GM12878 (cell line): ENCODE results near the gene GLIPR2. TPM values are rescaled to one million over a fixed set of nuclear protein-coding genes. Genes with fewer than 3 reads are reported as not detected.

Source experiments
- ATAC-seq: fragments of 200-7000 bp; cut with Tn5 transposase; 3 replicates; pipeline ENCODE4 v1.9.1; 2020; ENCODE audit warnings: mild to moderate bottlenecking, moderate library complexity
- BruUV-seq: library from RNA; stranded (reverse); fragments of 400-500 nt; replicated peaks from 2 replicates; lab custom pipeline; 2021; lab: Mats Ljungman, UMichigan
- CTCF ChIA-PET: fragments of 300-600 bp; sonication (Branson Sonifier 250); formaldehyde crosslinking; extraction: SDS; loops from one replicate; lab custom pipeline; 2021; ENCODE audit warnings: inconsistent platforms; lab: Yijun Ruan, JAX
- POLR2A ChIA-PET: fragments of 350-600 bp; formaldehyde crosslinking; extraction: SDS; loops from one replicate; lab custom pipeline; 2021; ENCODE audit warnings: inconsistent platforms; lab: Charles Lee
- RAD21 ChIA-PET: fragments of 300-600 bp; sonication (Branson Sonifier 250); formaldehyde crosslinking; loops from one replicate; lab custom pipeline; 2023; ENCODE audit warnings: antibody characterized with exemption; ENCODE audit not compliant: unreplicated experiment; lab: Charles Lee
- SMC1A ChIA-PET: fragments of 300-600 bp; sonication (Branson Sonifier 250); formaldehyde crosslinking; loops from one replicate; lab custom pipeline; 2023; ENCODE audit not compliant: unreplicated experiment, uncharacterized antibody; lab: Charles Lee
- DNase-seq: peaks from one replicate; pipeline ENCODE4 v3.0.0-alpha.2; 2011; ENCODE audit warnings: low read depth, low spot score
- FAIRE-seq: peaks from 3 replicates; lab custom pipeline; 2011; peaks lifted over from hg19 to GRCh38; lab: Jason Lieb, UNC
- H2AFZ ChIP-seq: 2 replicates; pipeline ENCODE4 v1.6.0; 2011; ENCODE audit warnings: low read depth, low read length, control low read depth; ENCODE audit not compliant: control insufficient read depth
- H3K27ac ChIP-seq: 2 replicates; pipeline ENCODE4 v1.5.1; 2011; ENCODE audit warnings: control low read depth; ENCODE audit not compliant: control insufficient read depth, insufficient read depth
- H3K27me3 ChIP-seq, 2 experiments: replicated peaks in 1 of 2; 2 replicates each; pipeline versions ENCODE4 v1.6.0 to v1.6.1; 2011; ENCODE audit warnings: low read length in 1 of 2; ENCODE audit not compliant: control insufficient read depth in 2 of 2, insufficient read depth in 2 of 2
- H3K36me3 ChIP-seq, 2 experiments: 2 replicates each; pipeline ENCODE4 v1.5.1; 2011; ENCODE audit warnings: low read length in 1 of 2; ENCODE audit not compliant: control insufficient read depth in 2 of 2, insufficient read depth in 2 of 2
- H3K4me1 ChIP-seq: 2 replicates; pipeline ENCODE4 v1.6.1; 2011; ENCODE audit warnings: mild to moderate bottlenecking, low read length, moderate library complexity, mixed read lengths; ENCODE audit not compliant: control insufficient read depth, insufficient read depth
- H3K4me2 ChIP-seq: 2 replicates; pipeline ENCODE4 v1.6.0; 2011; ENCODE audit warnings: control low read depth; ENCODE audit not compliant: control insufficient read depth, insufficient read depth
- H3K4me3 ChIP-seq: fragments of 200-600 bp; sonication (generic); 2 replicates; pipeline ENCODE4 v1.5.1; 2016
- H3K79me2 ChIP-seq: 2 replicates; pipeline ENCODE4 v1.6.0; 2011; ENCODE audit warnings: low read length; ENCODE audit not compliant: control insufficient read depth, insufficient read depth
- H3K9ac ChIP-seq: 2 replicates; pipeline ENCODE4 v1.8.0; 2011; ENCODE audit warnings: low read length, control low read depth, mixed read lengths; ENCODE audit not compliant: control insufficient read depth, insufficient read depth
- H3K9me3 ChIP-seq: replicated peaks from 3 replicates; pipeline ENCODE4 v1.5.1; 2011; ENCODE audit warnings: mild to moderate bottlenecking, low read length; ENCODE audit not compliant: control insufficient read depth, insufficient read depth
- H4K20me1 ChIP-seq: 2 replicates; pipeline ENCODE4 v1.6.0; 2011; ENCODE audit not compliant: control insufficient read depth, insufficient read depth
- BMI1 ChIP-seq: fragments of 450-650 bp; IDR thresholded peaks from 2 replicates; pipeline ENCODE4 v1.6.1; 2016; ENCODE audit warnings: mild to moderate bottlenecking, moderate library complexity, borderline replicate concordance
- CHD1 ChIP-seq: IDR thresholded peaks from 2 replicates; pipeline ENCODE4 v1.6.1; 2012; ENCODE audit warnings: low read depth, low read length, improper control_type of control experiment
- DPF2 ChIP-seq: fragments of 450-650 bp; IDR thresholded peaks from 2 replicates; pipeline ENCODE4 v1.6.1; 2017; ENCODE audit warnings: mild to moderate bottlenecking
- ETV6 ChIP-seq, 2 experiments: fragments of 450-650 bp in 1 of 2; IDR thresholded peaks in 1 of 2; conservative IDR thresholded peaks in 1 of 2; 2 replicates each; pipeline ENCODE4 v1.6.1; 2014; ENCODE audit warnings: antibody characterized with exemption in 1 of 2, borderline replicate concordance in 1 of 2, low read depth in 1 of 2, mild to moderate bottlenecking in 1 of 2, moderate library complexity in 1 of 2
- GATAD2B ChIP-seq: fragments of 450-650 bp; conservative IDR thresholded peaks from 2 replicates; pipeline ENCODE4 v1.6.1; 2017; ENCODE audit warnings: low read depth, mild to moderate bottlenecking, moderate library complexity
- KLF5 ChIP-seq: fragments of 450-650 bp; IDR thresholded peaks from 2 replicates; pipeline ENCODE4 v1.6.1; 2014; ENCODE audit warnings: mild to moderate bottlenecking; ENCODE audit not compliant: partially characterized antibody
- LARP7 ChIP-seq: fragments of 450-650 bp; IDR thresholded peaks from 2 replicates; pipeline ENCODE4 v1.6.1; 2017; ENCODE audit warnings: mild to moderate bottlenecking
- ZNF217 ChIP-seq: fragments of 450-650 bp; IDR thresholded peaks from 2 replicates; pipeline ENCODE4 v1.6.1; 2017; ENCODE audit warnings: antibody characterized with exemption, mild to moderate bottlenecking
- WGBS: methylation state at CpG from one replicate; pipeline ENCODE4 v1.1.6; 2016; ENCODE audit warnings: low lambda C conversion rate; ENCODE audit not compliant: insufficient replicate concordance, insufficient coverage; ENCODE audit errors: missing lambda C conversion rate; 5-methylcytosine and 5-hydroxymethylcytosine counted together
- in situ Hi-C: fragments of 300-500 bp; cut with MboI; formaldehyde crosslinking; loops from 9 replicates; pipeline ENCODE4 v1.14.3; 2018; ENCODE audit warnings: mixed read lengths
- intact Hi-C: fragments of 100-400 bp; cut with micrococcal nuclease; formaldehyde crosslinking; loops from one replicate; pipeline ENCODE4 v1.14.2; 2022; ENCODE audit not compliant: unreplicated experiment
- polyA plus RNA-seq, 11 experiments: library from polyadenylated mRNA; depleted of rRNA in 4 of 11; unstranded in 6 of 11; stranded (reverse) in 5 of 11; fragments of >200 nt; fragmentation: Nextera tagmentation in 4 of 11; fragmentation: Illumina TruSeq in 1 of 11; extraction: Ambion mirVana in 4 of 11; extraction: Trizol in 1 of 11; gene quantifications; 1 replicate in 1 of 11; 2 replicates in 10 of 11; pipeline versions ENCODE4 v1.2.1 to v1.2.3, GENCODE V29; 2011 to 2016; ENCODE audit warnings: inconsistent platforms in 2 of 11, missing spikeins in 2 of 11, low read depth in 1 of 11
- total RNA-seq, 4 experiments: library from RNA; depleted of rRNA in 3 of 4; stranded (reverse); fragments of >200 nt in 3 of 4; fragmentation: Illumina TruSeq in 1 of 4; extraction: Trizol in 1 of 4; gene quantifications; 2 replicates each; pipeline versions ENCODE4 v1.2.1 to v1.2.3, GENCODE V29; 2013 to 2021
- TF ChIP-seq, protein P1 (sequence below): IDR thresholded peaks from 2 replicates; pipeline ENCODE4 v1.6.1; 2011; ENCODE audit warnings: low read depth, low read length, improper control_type of control experiment, borderline replicate concordance
- TF ChIP-seq, protein P2 (sequence below): fragments of 450-650 bp; formaldehyde crosslinking; IDR thresholded peaks from 2 replicates; pipeline ENCODE4 v1.4.0; 2020; ENCODE audit warnings: mild to moderate bottlenecking, moderate library complexity

Gene GLIPR2
- total and polyA plus RNA-seq, 10 of the 15 experiments (the other 5 are each of a cell fraction or from before 2014, with no cell fraction given) = 0.41 to 3.5 (median 2.2) TPM

- H3K4me3 ChIP-seq = no peak overlapping the region
Measured at GRCh38 chr9:36141761-36142160, 5.2 kb downstream of the GLIPR2 start.

More at GRCh38 chr9:36141761-36142160, 5.2 kb downstream of the GLIPR2 start:
- H4K20me1 ChIP-seq = no peaks in the 10 kb centered on the region
- peaks cover 4% of the 10 kb centered on the region; the same call in 1 of the 3 replicates for H3K9me3 ChIP-seq
- TF ChIP-seq CHD1 (no peak), ETV6 (conservative IDR thresholded peaks at IDR 0.05 in 1 of 2, IDR thresholded peaks at IDR 0.05 in 1 of 2; ENCODE audit: borderline replicate concordance in 1 of 2, low read depth in 1 of 2) (no peak), DPF2 (no peak), BMI1 (no peak), GATAD2B (no peak), ZNF217 (no peak), LARP7 (no peak), KLF5 (no peak)
- TF ChIP-seq, protein P1, sequence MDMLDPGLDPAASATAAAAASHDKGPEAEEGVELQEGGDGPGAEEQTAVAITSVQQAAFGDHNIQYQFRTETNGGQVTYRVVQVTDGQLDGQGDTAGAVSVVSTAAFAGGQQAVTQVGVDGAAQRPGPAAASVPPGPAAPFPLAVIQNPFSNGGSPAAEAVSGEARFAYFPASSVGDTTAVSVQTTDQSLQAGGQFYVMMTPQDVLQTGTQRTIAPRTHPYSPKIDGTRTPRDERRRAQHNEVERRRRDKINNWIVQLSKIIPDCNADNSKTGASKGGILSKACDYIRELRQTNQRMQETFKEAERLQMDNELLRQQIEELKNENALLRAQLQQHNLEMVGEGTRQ = no peak
- TF ChIP-seq, protein P2, sequence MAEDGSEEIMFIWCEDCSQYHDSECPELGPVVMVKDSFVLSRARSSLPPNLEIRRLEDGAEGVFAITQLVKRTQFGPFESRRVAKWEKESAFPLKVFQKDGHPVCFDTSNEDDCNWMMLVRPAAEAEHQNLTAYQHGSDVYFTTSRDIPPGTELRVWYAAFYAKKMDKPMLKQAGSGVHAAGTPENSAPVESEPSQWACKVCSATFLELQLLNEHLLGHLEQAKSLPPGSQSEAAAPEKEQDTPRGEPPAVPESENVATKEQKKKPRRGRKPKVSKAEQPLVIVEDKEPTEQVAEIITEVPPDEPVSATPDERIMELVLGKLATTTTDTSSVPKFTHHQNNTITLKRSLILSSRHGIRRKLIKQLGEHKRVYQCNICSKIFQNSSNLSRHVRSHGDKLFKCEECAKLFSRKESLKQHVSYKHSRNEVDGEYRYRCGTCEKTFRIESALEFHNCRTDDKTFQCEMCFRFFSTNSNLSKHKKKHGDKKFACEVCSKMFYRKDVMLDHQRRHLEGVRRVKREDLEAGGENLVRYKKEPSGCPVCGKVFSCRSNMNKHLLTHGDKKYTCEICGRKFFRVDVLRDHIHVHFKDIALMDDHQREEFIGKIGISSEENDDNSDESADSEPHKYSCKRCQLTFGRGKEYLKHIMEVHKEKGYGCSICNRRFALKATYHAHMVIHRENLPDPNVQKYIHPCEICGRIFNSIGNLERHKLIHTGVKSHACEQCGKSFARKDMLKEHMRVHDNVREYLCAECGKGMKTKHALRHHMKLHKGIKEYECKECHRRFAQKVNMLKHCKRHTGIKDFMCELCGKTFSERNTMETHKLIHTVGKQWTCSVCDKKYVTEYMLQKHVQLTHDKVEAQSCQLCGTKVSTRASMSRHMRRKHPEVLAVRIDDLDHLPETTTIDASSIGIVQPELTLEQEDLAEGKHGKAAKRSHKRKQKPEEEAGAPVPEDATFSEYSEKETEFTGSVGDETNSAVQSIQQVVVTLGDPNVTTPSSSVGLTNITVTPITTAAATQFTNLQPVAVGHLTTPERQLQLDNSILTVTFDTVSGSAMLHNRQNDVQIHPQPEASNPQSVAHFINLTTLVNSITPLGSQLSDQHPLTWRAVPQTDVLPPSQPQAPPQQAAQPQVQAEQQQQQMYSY (CRISPR knock-in tag) = no peak
- RAD21 ChIA-PET = interaction anchor here (0.6 to 1.1 kb wide), 2 partner anchors 11 to 25 kb away, joined by 3 read pairs; no protein-coding TSS in a partner anchor
- DNase-seq (no peak), FAIRE-seq (no peak), ATAC-seq (no peak)
- WGBS = 91% methylated on average over 7 of the region's 7 CpGs
- intact Hi-C loops (no loop called here), in situ Hi-C loops (no loop called here)
- H3K27ac ChIP-seq = no peak overlapping the region
- H3K4me2 ChIP-seq = no peak overlapping the region
- peaks cover 7 to 8% of the 10 kb centered on the region in 2 experiments; a peak in 3 of 4 replicates for H3K27me3 ChIP-seq
- H3K36me3 ChIP-seq = no peaks in the 10 kb centered on the region
- no peak overlapping the region for H3K9ac ChIP-seq
- peaks cover 45% of the 10 kb centered on the region for H3K4me1 ChIP-seq
- CTCF ChIA-PET = interaction anchor here (2.3 kb wide), 1 partner anchor 22 kb away, joined by 7 read pairs; no protein-coding TSS in a partner anchor
- SMC1A ChIA-PET = interaction anchor here (1.0 kb wide), 1 partner anchor 40 kb away, joined by 3 read pairs; no protein-coding TSS in a partner anchor
- BruUV-seq = no TSS peak
- POLR2A ChIA-PET = no interaction called here
- H3K79me2 ChIP-seq = no peaks in the 10 kb centered on the region
- H2AFZ ChIP-seq = no peak overlapping the region
